Measurements from ENCODE around the gene DOC2B. TPM values are rescaled to one million over a fixed set of nuclear protein-coding genes. Genes with fewer than 3 reads are reported as not detected.

Gene DOC2B
- total and polyA plus RNA-seq, 8 donors = 4.3 to 25.1 (median 11.1) TPM

- Histone ChIP-seq H3K4me3 (no peak overlapping the region), H3K27ac (peak overlapping the region in 1 of 4 donors; percentile 85), H3K36me3 (no peaks in the 10 kb centered on the region), H3K4me1 (peaks cover 4 to 13% (median 8%) of the 10 kb centered on the region in 3 donors), H3K9me3 (no peaks in the 10 kb centered on the region), H3K27me3 (no peaks in the 10 kb centered on the region)
- FAIRE-seq = no peak
- 89 to 90% methylated on average over 20 to 21 of the region's 21 CpGs for WGBS, 2 donors
- no peak for TF ChIP-seq CTCF (IDR thresholded peaks at IDR 0.05)
- DNase-seq = peak in 2 of 6 donors; percentile 18 to 52
- intact Hi-C loops (cut with DNase I) = no loop called here
- no peak for ATAC-seq
These were observed 11.4 kb upstream of the DOC2B start for GRCh38 chr17:192666-193425.

GRCh38 chr17:189444-189843, 8.0 kb upstream of the DOC2B start:
- intact Hi-C loops (cut with DNase I) = no loop called here
- H3K4me3 ChIP-seq = no peak overlapping the region
- H3K27ac ChIP-seq = no peak overlapping the region
- 85 to 87% methylated on average over 7 of the region's 7 CpGs for WGBS, 2 donors
- no peaks in the 10 kb centered on the region for H3K36me3 ChIP-seq
- peaks cover 4 to 11% (median 8%) of the 10 kb centered on the region in 3 donors for H3K4me1 ChIP-seq
- no peak for TF ChIP-seq CTCF (IDR thresholded peaks at IDR 0.05)
- peak in 1 of 6 donors; percentile 9 for DNase-seq
- no peaks in the 10 kb centered on the region for H3K9me3 ChIP-seq
- no peaks in the 10 kb centered on the region for H3K27me3 ChIP-seq
- no peak for FAIRE-seq
- ATAC-seq = no peak

GRCh38 chr17:187130-187529, 5.7 kb upstream of the DOC2B start:
- no peak for TF ChIP-seq CTCF (IDR thresholded peaks at IDR 0.05)
- DNase-seq (peak in 1 of 6 donors; percentile 23), FAIRE-seq (no peak), ATAC-seq (no peak)
- Histone ChIP-seq H3K36me3 (no peaks in the 10 kb centered on the region), H3K27ac (no peak overlapping the region), H3K27me3 (no peaks in the 10 kb centered on the region), H3K4me3 (no peak overlapping the region), H3K4me1 (peaks cover 5 to 16% (median 11%) of the 10 kb centered on the region in 3 donors), H3K9me3 (no peaks in the 10 kb centered on the region)
- intact Hi-C loops (cut with DNase I) = no loop called here
- WGBS, 2 donors = 71 to 73% methylated on average over 2 of the region's 2 CpGs

- H3K27ac ChIP-seq = no peak overlapping the region
- H3K36me3 ChIP-seq = no peaks in the 10 kb centered on the region
- no peak for TF ChIP-seq CTCF (IDR thresholded peaks at IDR 0.05)
- peaks cover 5 to 17% (median 16%) of the 10 kb centered on the region in 3 donors for H3K4me1 ChIP-seq
- no peak for FAIRE-seq
- no peaks in the 10 kb centered on the region for H3K27me3 ChIP-seq
- 84 to 89% methylated on average over 14 of the region's 14 CpGs for WGBS, 2 donors
- H3K9me3 ChIP-seq = no peaks in the 10 kb centered on the region
- no peak overlapping the region for H3K4me3 ChIP-seq
- peak in 2 of 6 donors; percentile 5 to 12 for DNase-seq
- ATAC-seq = no peak
- intact Hi-C loops (cut with DNase I) = no loop called here
These were observed 4.1 kb upstream of the DOC2B start for GRCh38 chr17:185445-186138.
